ENCODE data around the gene RSPH6A. TPM values are rescaled to one million over a fixed set of nuclear protein-coding genes. Genes with fewer than 3 reads are reported as not detected.
A peak's percentile ranks its signal among the peaks of the same experiment; 100 is the strongest.

The RSPH6A gene
- total and polyA plus RNA-seq, 3 experiments from 2014 or later, result 0.16 to 0.22 TPM; not detected in 1

DNA sequence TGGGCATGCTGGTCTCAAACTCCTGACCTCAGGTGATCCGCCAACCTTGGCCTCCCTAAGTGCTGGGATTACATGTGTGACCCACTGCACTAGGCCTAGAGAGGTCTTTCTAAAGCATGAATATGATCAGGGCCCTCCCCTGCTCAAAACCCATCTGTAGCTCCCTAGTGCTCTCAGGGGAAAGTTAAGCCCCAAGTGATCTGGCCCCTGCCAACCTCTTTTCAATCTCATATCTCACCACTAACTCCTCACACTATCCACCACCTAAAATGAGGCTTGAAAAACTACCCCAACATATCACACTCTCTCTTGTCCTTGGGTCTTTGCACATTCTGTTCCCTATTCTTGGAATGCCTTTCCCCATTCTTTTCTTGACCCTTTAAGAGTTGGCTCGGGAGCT lies 20.5 kb downstream of the RSPH6A start:
- peaks cover 37% of the 10 kb centered on the region for H3K4me1 ChIP-seq (ENCODE audit: insufficient read depth, low read length)
- H3K27ac Mint-ChIP-seq, result peak overlapping the region in 4 of 8 donors; percentile 1 to 84 (median 42)
- peaks cover 7 to 28% of the 10 kb centered on the region in 2 donors for H3K27me3 Mint-ChIP-seq

DNA sequence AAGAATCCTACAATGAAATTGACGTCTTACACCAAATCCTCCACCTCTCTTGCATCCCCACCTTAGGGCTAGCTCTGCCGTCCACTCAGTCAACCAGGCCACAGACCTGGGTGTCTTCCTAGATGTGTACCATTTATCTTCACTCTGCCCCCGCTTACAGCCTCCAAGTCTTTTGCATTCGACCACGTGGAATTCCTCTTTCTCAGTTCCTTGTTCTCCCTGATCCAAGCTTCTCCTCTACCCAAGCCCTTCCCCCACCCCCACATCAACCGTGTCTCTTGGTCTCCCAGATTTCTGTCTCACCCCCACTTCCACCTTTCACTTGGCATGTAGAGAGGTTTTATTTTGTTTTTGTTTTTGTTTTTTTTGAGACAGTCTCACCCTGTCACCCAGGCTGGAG lies 21.2 kb downstream of the RSPH6A start:
- no peak for DNase-seq
- Mint-ChIP-seq H3K27me3 (peaks cover 3 to 27% of the 10 kb centered on the region in 2 donors), H3K36me3 (peaks cover 5 to 18% (median 6%) of the 10 kb centered on the region in 3 donors), H3K4me1 (peaks cover 39 to 45% (median 40%) of the 10 kb centered on the region in 3 donors), H3K27ac (peak overlapping the region; percentile 27 to 97 (median 72)), H3K4me3 (peak overlapping the region; percentile 25 to 89 (median 64)), H3K9me3 (no peaks in the 10 kb centered on the region)
- Histone ChIP-seq H3K27ac (ENCODE audit: low read depth, low read length) (no peak overlapping the region), H3K4me1 (ENCODE audit: insufficient read depth, low read length) (peaks cover 32% of the 10 kb centered on the region), H3K9me3 (ENCODE audit: low read length) (no peaks in the 10 kb centered on the region), H3K4me3 (ENCODE audit: low read length) (no peak overlapping the region), H3K27me3 (ENCODE audit: insufficient read depth, low read length, poor library complexity, severe bottlenecking) (peaks cover 11% of the 10 kb centered on the region), H3K36me3 (ENCODE audit: insufficient read depth, low read length) (peaks cover 7% of the 10 kb centered on the region)
- POLR2A ChIA-PET, result no interaction called here
- CTCF ChIA-PET, result interaction anchor here (1.2 to 15.3 kb wide), 2 partner anchors 25 to 101 kb away, joined by 3 to 182 read pairs; partner anchors contain the start of genes QPCTL and SIX5

More for the DNA sequence above, 20.5 kb downstream of the RSPH6A start:
- no peaks in the 10 kb centered on the region for H3K9me3 Mint-ChIP-seq
- POLR2A ChIA-PET, result no interaction called here
- peaks cover 39 to 43% (median 41%) of the 10 kb centered on the region in 3 donors for H3K4me1 Mint-ChIP-seq
- Histone ChIP-seq H3K9me3 (ENCODE audit: low read length) (no peaks in the 10 kb centered on the region), H3K27ac (ENCODE audit: low read depth, low read length) (no peak overlapping the region), H3K27me3 (ENCODE audit: insufficient read depth, low read length, poor library complexity, severe bottlenecking) (peaks cover 11% of the 10 kb centered on the region), H3K4me3 (ENCODE audit: low read length) (no peak overlapping the region), H3K36me3 (ENCODE audit: insufficient read depth, low read length) (no peaks in the 10 kb centered on the region)
- H3K4me3 Mint-ChIP-seq, result peak overlapping the region in 3 of 7 donors; percentile 0 to 79 (median 13)
- H3K36me3 Mint-ChIP-seq, result peaks cover 0 to 11% (median 0%) of the 10 kb centered on the region in 3 donors
- CTCF ChIA-PET, result interaction anchor here (1.1 to 15.3 kb wide), 3 partner anchors 26 to 743 kb away, joined by 3 to 182 read pairs (median 3); partner anchors contain the start of genes QPCTL and SIX5
- no peak for DNase-seq

DNA sequence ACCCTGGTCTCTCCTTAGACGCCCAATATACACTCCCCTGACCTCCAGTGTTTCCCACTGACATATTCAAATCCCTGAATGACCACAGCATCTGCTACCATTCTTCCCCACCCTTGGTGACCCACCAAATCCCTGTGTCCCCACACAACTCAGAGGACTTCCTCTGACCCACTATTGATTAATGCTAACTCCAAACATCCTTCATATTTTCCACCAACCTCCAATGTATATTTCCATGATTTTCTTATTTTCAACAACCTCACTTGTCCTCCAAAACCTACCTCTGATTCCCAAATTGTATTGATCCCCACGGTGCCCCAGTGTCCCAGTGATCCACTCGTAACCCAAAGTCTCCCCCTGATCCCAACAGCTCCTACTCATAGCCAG lies 21.9 kb downstream of the RSPH6A start:
- H3K4me3 Mint-ChIP-seq, result peak overlapping the region; percentile 78 to 90 (median 84)
- Histone ChIP-seq H3K9me3 (ENCODE audit: low read length) (no peaks in the 10 kb centered on the region), H3K27me3 (ENCODE audit: insufficient read depth, low read length, poor library complexity, severe bottlenecking) (peaks cover 11% of the 10 kb centered on the region), H3K27ac (ENCODE audit: low read depth, low read length) (peak overlapping the region; percentile 17), H3K4me3 (ENCODE audit: low read length) (peak overlapping the region; percentile 21), H3K36me3 (ENCODE audit: insufficient read depth, low read length) (peaks cover 7% of the 10 kb centered on the region), H3K4me1 (ENCODE audit: insufficient read depth, low read length) (peaks cover 30% of the 10 kb centered on the region)
- no peaks in the 10 kb centered on the region for H3K9me3 Mint-ChIP-seq
- ChIA-PET CTCF (interaction anchor here (0.7 to 15.3 kb wide), 4 partner anchors 14 to 24 kb away, joined by 3 to 182 read pairs (median 3); partner anchors contain the start of gene SIX5), POLR2A (interaction anchor here (1.1 to 1.9 kb wide), 4 partner anchors 23 to 76 kb away, joined by 4 to 20 read pairs (median 4); partner anchors contain the start of gene SIX5)
- H3K27ac Mint-ChIP-seq, result peak overlapping the region; percentile 39 to 97 (median 92)
- peaks cover 0 to 26% of the 10 kb centered on the region in 2 donors for H3K27me3 Mint-ChIP-seq
- peaks cover 39 to 48% (median 43%) of the 10 kb centered on the region in 3 donors for H3K4me1 Mint-ChIP-seq
- DNase-seq, result no peak
- peaks cover 9 to 25% (median 13%) of the 10 kb centered on the region in 3 donors for H3K36me3 Mint-ChIP-seq

DNA sequence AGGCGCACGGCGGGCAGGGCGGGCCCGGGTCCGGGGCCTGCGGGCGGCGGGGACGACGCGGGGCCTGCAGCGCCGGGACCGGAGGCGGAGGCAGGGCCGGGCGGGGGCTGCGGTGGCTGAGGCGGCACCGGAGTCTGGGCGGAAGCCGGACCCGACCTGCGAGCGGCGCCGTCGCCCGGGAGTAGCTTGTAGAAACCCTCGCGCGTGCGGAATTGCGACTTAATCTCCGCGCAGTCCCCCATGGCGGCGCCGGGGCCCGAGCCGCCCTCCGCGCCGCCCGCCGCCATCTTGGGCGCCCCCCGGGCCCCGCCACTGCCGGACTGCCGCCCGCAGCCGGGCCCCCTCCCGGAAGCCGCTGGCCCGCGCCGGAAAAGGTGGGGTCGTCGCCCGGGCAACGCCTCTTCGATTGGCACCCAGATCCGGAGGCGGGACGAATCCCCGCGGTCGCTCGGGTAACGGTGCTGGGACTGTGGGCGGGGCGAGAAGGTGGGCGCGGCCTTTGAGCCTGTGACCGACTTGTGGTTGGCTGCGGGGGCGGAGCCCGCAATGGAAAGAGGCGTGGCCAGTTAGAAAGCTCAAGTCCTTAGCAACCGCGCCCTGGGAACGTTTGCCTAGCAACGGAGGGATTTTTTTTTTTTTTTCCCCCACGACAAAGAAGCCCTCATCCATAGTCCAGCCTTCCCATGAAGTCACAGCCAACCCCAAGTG lies 22.5 kb downstream of the RSPH6A start, which contains the start of gene DMWD:
TSS of gene DMWD (minus strand) at position 376 of the 708 bp plus-strand sequence. CDS start at position 287, 89 bp downstream.
- H3K27ac Mint-ChIP-seq, result peak within 1 kb of the TSS; percentile 39 to 97 (median 92)
- H3K27ac ChIP-seq (ENCODE audit: low read depth, low read length), result peak within 1 kb of the TSS; percentile 61
- peaks cover 30% of the 10 kb centered on the region for H3K4me1 ChIP-seq (ENCODE audit: insufficient read depth, low read length)
- ChIA-PET CTCF (interaction anchor here (0.7 to 15.3 kb wide), 5 partner anchors 14 to 24 kb away, joined by 3 to 182 read pairs (median 3); partner anchors contain the start of gene SIX5), POLR2A (interaction anchor here (0.6 to 1.9 kb wide), 5 partner anchors 23 to 111 kb away, joined by 4 to 20 read pairs (median 5); partner anchors contain the start of gene SIX5)
- peaks cover 11% of the 10 kb centered on the region for H3K27me3 ChIP-seq (ENCODE audit: insufficient read depth, low read length, poor library complexity, severe bottlenecking)
- H3K4me1 Mint-ChIP-seq, result peaks cover 41 to 52% (median 45%) of the 10 kb centered on the region in 3 donors
- H3K9me3 Mint-ChIP-seq, result no peaks in the 10 kb centered on the region
- peak; percentile 98 to 100 (median 100) for DNase-seq
- peaks cover 7% of the 10 kb centered on the region for H3K36me3 ChIP-seq (ENCODE audit: insufficient read depth, low read length)
- peak within 1 kb of the TSS; percentile 82 to 96 (median 89) for H3K4me3 Mint-ChIP-seq
- peaks cover 12 to 31% (median 15%) of the 10 kb centered on the region in 3 donors for H3K36me3 Mint-ChIP-seq
- peaks cover 0 to 23% of the 10 kb centered on the region in 2 donors for H3K27me3 Mint-ChIP-seq
- H3K9me3 ChIP-seq (ENCODE audit: low read length), result no peaks in the 10 kb centered on the region
- H3K4me3 ChIP-seq (ENCODE audit: low read length), result peak within 1 kb of the TSS; percentile 68

DNA sequence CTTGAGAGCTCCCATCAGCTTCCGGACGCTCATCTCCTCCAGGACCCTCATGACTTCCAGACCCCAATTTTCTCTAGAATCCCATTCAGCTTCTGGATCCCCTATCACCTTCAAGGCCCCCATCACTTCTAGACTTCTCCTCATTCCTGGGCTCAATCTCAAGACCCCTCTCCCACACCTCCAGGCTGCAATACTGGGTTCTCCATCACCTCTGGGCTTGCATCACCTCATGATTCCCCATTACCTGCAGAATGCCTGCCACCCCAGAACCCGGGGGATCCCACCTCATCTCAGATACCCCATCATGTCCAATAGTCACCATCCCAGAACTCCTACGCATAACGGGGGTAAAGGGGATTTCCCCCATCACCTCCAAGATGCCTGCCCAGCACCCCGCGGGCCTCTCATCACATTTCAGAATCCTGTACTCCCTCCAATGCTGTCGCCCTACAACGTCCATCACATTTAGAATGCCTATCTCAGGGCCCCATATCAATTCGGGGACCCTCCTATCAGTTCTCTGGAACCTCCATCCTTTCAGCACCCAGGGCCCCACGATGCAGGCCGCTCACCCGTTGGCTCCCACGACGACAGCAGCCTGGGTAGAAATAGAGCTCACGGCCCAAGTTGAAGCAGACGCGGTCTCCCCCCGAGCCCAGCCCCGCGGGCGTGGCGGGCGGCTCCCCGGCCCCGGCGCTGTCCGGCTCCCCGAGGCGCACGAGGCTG lies 23.2 kb downstream of the RSPH6A start:
- peak in 1 of 5 donors; percentile 18 for DNase-seq
- H3K4me3 Mint-ChIP-seq, result peak overlapping the region; percentile 82 to 96 (median 89)
- CTCF ChIA-PET, result interaction anchor here (1.3 to 15.3 kb wide), 2 partner anchors 20 to 23 kb away, joined by 4 to 182 read pairs; partner anchors contain the start of gene SIX5
- Histone ChIP-seq H3K36me3 (ENCODE audit: insufficient read depth, low read length) (peaks cover 7% of the 10 kb centered on the region), H3K27ac (ENCODE audit: low read depth, low read length) (peak overlapping the region; percentile 61), H3K4me1 (ENCODE audit: insufficient read depth, low read length) (peaks cover 30% of the 10 kb centered on the region), H3K4me3 (ENCODE audit: low read length) (peak overlapping the region; percentile 68), H3K27me3 (ENCODE audit: insufficient read depth, low read length, poor library complexity, severe bottlenecking) (peaks cover 11% of the 10 kb centered on the region), H3K9me3 (ENCODE audit: low read length) (no peaks in the 10 kb centered on the region)
- H3K36me3 Mint-ChIP-seq, result peaks cover 15 to 38% (median 15%) of the 10 kb centered on the region in 3 donors
- peak overlapping the region; percentile 32 to 95 (median 86) for H3K27ac Mint-ChIP-seq
- H3K27me3 Mint-ChIP-seq, result peaks cover 0 to 22% of the 10 kb centered on the region in 2 donors
- H3K9me3 Mint-ChIP-seq, result no peaks in the 10 kb centered on the region
- peaks cover 41 to 52% (median 45%) of the 10 kb centered on the region in 3 donors for H3K4me1 Mint-ChIP-seq
- POLR2A ChIA-PET, result interaction anchor here (1.2 to 1.9 kb wide), 3 partner anchors 22 to 71 kb away, joined by 4 to 20 read pairs (median 5); partner anchors contain the start of gene SIX5

DNA sequence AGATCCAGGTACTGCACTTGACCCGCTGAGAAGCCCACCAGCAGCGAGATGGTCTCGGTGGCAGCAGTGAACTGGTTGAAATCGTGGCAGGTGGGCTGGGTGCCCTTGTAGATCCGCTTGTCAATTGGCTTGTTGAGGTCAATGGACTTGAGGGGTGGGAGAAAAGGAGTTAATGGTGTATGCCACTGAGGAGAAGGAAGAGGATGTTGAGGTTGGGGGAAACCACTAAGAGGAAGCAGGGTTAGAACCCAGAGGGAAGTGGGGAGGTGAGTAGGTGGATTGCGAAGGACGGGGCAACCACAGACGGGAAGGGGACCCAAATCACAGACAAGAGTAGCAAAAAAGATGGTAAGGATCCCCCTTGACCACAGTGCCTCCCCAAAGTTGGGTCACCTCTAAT lies 24.2 kb downstream of the RSPH6A start:
- ChIA-PET POLR2A (interaction anchor here (1.0 kb wide), 1 partner anchor 21 kb away, joined by 4 read pairs; the partner anchor contains the start of gene SIX5), CTCF (interaction anchor here (1.2 to 15.3 kb wide), 2 partner anchors 22 to 26 kb away, joined by 3 to 182 read pairs; partner anchors contain the start of gene SIX5)
- H3K4me3 Mint-ChIP-seq, result peak overlapping the region; percentile 82 to 96 (median 89)
- H3K27ac Mint-ChIP-seq, result peak overlapping the region in 6 of 8 donors; percentile 64 to 95 (median 88)
- H3K4me1 Mint-ChIP-seq, result peaks cover 41 to 52% (median 45%) of the 10 kb centered on the region in 3 donors
- H3K9me3 ChIP-seq (ENCODE audit: low read length), result no peaks in the 10 kb centered on the region
- no peak overlapping the region for H3K27ac ChIP-seq (ENCODE audit: low read depth, low read length)
- peaks cover 8% of the 10 kb centered on the region for H3K27me3 ChIP-seq (ENCODE audit: insufficient read depth, low read length, poor library complexity, severe bottlenecking)
- H3K27me3 Mint-ChIP-seq, result peaks cover 0 to 22% of the 10 kb centered on the region in 2 donors
- DNase-seq, result peak in 3 of 5 donors; percentile 20 to 64 (median 51)
- peak overlapping the region; percentile 68 for H3K4me3 ChIP-seq (ENCODE audit: low read length)
- no peaks in the 10 kb centered on the region for H3K9me3 Mint-ChIP-seq
- peaks cover 7% of the 10 kb centered on the region for H3K36me3 ChIP-seq (ENCODE audit: insufficient read depth, low read length)
- peaks cover 30% of the 10 kb centered on the region for H3K4me1 ChIP-seq (ENCODE audit: insufficient read depth, low read length)
- peaks cover 15 to 47% (median 15%) of the 10 kb centered on the region in 3 donors for H3K36me3 Mint-ChIP-seq

All from CD8-positive, alpha-beta memory T cell (primary cell).